CD4-positive, alpha-beta T cell treated with Interleukin-6 for 4 hours (primary cell): ENCODE results near the gene CDC45.

Experiments
- DNase-seq: peaks from one replicate; pipeline ENCODE4 v3.0.0-alpha.2; 2020; ENCODE audit warnings: mixed read lengths

CDC45 gene

GRCh38 chr22:19448076-19448607 is 31.6 kb upstream of the CDC45 start:
- peak; percentile 7 for DNase-seq

GRCh38 chr22:19448739-19449421 is 30.8 kb upstream of the CDC45 start:
- no peak for DNase-seq

GRCh38 chr22:19449422-19449767 is 30.3 kb upstream of the CDC45 start:
- DNase-seq, result no peak

- DNase-seq, result no peak
Measured at GRCh38 chr22:19450363-19451175, 29.2 kb upstream of the CDC45 start.

GRCh38 chr22:19451570-19451969 is 28.1 kb upstream of the CDC45 start:
- DNase-seq, result no peak

- DNase-seq, result no peak
Measured at GRCh38 chr22:19453718-19454117, 26.0 kb upstream of the CDC45 start.

GRCh38 chr22:19454156-19454555 is 25.6 kb upstream of the CDC45 start:
- DNase-seq, result no peak

- DNase-seq, result no peak
Measured at GRCh38 chr22:19455033-19455432, 24.7 kb upstream of the CDC45 start.

GRCh38 chr22:19455585-19456370 is 23.9 kb upstream of the CDC45 start:
- no peak for DNase-seq

GRCh38 chr22:19456541-19456940 is 23.2 kb upstream of the CDC45 start:
- DNase-seq, result no peak

GRCh38 chr22:19457828-19458428 is 21.8 kb upstream of the CDC45 start:
- no peak for DNase-seq

- no peak for DNase-seq
Measured at GRCh38 chr22:19460036-19460435, 19.7 kb upstream of the CDC45 start.

GRCh38 chr22:19461506-19461905 is 18.2 kb upstream of the CDC45 start:
- no peak for DNase-seq

GRCh38 chr22:19463008-19463407 is 16.7 kb upstream of the CDC45 start:
- DNase-seq, result no peak

- DNase-seq, result no peak
Measured at GRCh38 chr22:19463491-19464469, 15.9 kb upstream of the CDC45 start.

GRCh38 chr22:19464546-19464945 is 15.2 kb upstream of the CDC45 start:
- no peak for DNase-seq

- no peak for DNase-seq
Measured at GRCh38 chr22:19464975-19465374, 14.7 kb upstream of the CDC45 start.

- DNase-seq, result no peak
Measured at GRCh38 chr22:19466126-19466716, 13.5 kb upstream of the CDC45 start.

- no peak for DNase-seq
Measured at GRCh38 chr22:19466848-19467752, 12.6 kb upstream of the CDC45 start.

GRCh38 chr22:19467912-19468311 is 11.8 kb upstream of the CDC45 start:
- DNase-seq, result no peak
